Naive thymus-derived CD4-positive, alpha-beta T cell (primary cell): ENCODE results near the gene NCKAP5L. TPM values are rescaled to one million over a fixed set of nuclear protein-coding genes. Genes with fewer than 3 reads are reported as not detected.
"Not testable (repeated sequence)": the region's sequence is repeated elsewhere in the genome, so short reads cannot be mapped to it uniquely, and the experiment has no call there.

ENCODE experiments used
- ATAC-seq: fragments of 150-1000 bp; cut with Tn5 transposase; 2 replicates; pipeline ENCODE4 v1.10.0; 2021; ENCODE audit warnings: mild to moderate bottlenecking, moderate library complexity
- CTCF ChIA-PET: fragments of 350-600 bp; sonication (Branson Sonifier 250); formaldehyde crosslinking; loops from one replicate; lab custom pipeline; 2021; ENCODE audit warnings: antibody characterized with exemption; lab: Charles Lee
- POLR2A ChIA-PET: fragments of 350-600 bp; sonication (Branson Sonifier 250); formaldehyde crosslinking; loops from one replicate; lab custom pipeline; 2021; ENCODE audit warnings: antibody characterized with exemption, inconsistent platforms; lab: Charles Lee
- DNase-seq, 9 donors: peaks; one replicate each; pipeline versions ENCODE4 v3.0.0 to v3.0.0-alpha.2; 2020 to 2022; ENCODE audit warnings: mixed read lengths in 1 of 9
- H3K27ac ChIP-seq: one replicate; pipeline ENCODE4 v1.7.0; 2013; ENCODE audit warnings: mild to moderate bottlenecking, low read depth, low read length, moderate library complexity
- H3K27me3 ChIP-seq, 2 donors: one replicate each; pipeline ENCODE4 v1.7.0; 2013; ENCODE audit warnings: low read length in 2 of 2, mild to moderate bottlenecking in 2 of 2, moderate library complexity in 2 of 2; ENCODE audit not compliant: control insufficient read depth in 2 of 2, insufficient read depth in 2 of 2
- H3K36me3 ChIP-seq, 3 experiments: 1 replicate in 2 of 3; 2 replicates in 1 of 3; pipeline ENCODE4 v1.7.0; 2013; ENCODE audit warnings: low read length in 3 of 3, mild to moderate bottlenecking in 3 of 3, moderate library complexity in 1 of 3; ENCODE audit not compliant: insufficient read depth in 3 of 3, control insufficient read depth in 2 of 3
- H3K4me1 ChIP-seq, 2 donors: one replicate each; pipeline ENCODE4 v1.7.0; 2013; ENCODE audit warnings: low read length in 2 of 2, mild to moderate bottlenecking in 2 of 2, moderate library complexity in 1 of 2; ENCODE audit not compliant: control insufficient read depth in 2 of 2, insufficient read depth in 2 of 2
- H3K4me3 ChIP-seq: 2 replicates; pipeline ENCODE4 v1.7.0; 2013; ENCODE audit warnings: mild to moderate bottlenecking, low read length
- H3K9me3 ChIP-seq, 3 experiments: 1 replicate in 2 of 3; 2 replicates in 1 of 3; pipeline ENCODE4 v1.7.0; 2013; ENCODE audit warnings: low read length in 3 of 3; ENCODE audit not compliant: control insufficient read depth in 2 of 3
- H3K27ac Mint-ChIP-seq, 9 donors: one replicate each; pipeline ENCODE4 v1.8.0; 2020 to 2022; ENCODE audit warnings: mixed read lengths in 9 of 9, mild to moderate bottlenecking in 8 of 9, moderate library complexity in 5 of 9, inconsistent platforms in 2 of 9
- H3K27me3 Mint-ChIP-seq, 5 donors: one replicate each; pipeline ENCODE4 v1.8.0; 2021 to 2022; ENCODE audit warnings: mixed read lengths in 5 of 5, mild to moderate bottlenecking in 1 of 5
- H3K36me3 Mint-ChIP-seq, 5 donors: one replicate each; pipeline ENCODE4 v1.8.0; 2020 to 2022; ENCODE audit warnings: mixed read lengths in 5 of 5, mild to moderate bottlenecking in 3 of 5, inconsistent platforms in 1 of 5
- H3K4me1 Mint-ChIP-seq, 7 donors: one replicate each; pipeline ENCODE4 v1.8.0; 2020 to 2022; ENCODE audit warnings: mixed read lengths in 7 of 7, mild to moderate bottlenecking in 3 of 7, inconsistent platforms in 1 of 7
- H3K4me3 Mint-ChIP-seq, 10 donors: one replicate each; pipeline ENCODE4 v1.8.0; 2020 to 2022; ENCODE audit warnings: mild to moderate bottlenecking in 10 of 10, mixed read lengths in 10 of 10, moderate library complexity in 6 of 10, inconsistent platforms in 2 of 10
- H3K9me3 Mint-ChIP-seq, 11 donors: one replicate each; pipeline ENCODE4 v1.8.0; 2020 to 2022; ENCODE audit warnings: mixed read lengths in 11 of 11, mild to moderate bottlenecking in 4 of 11, inconsistent platforms in 1 of 11, moderate library complexity in 1 of 11
- intact Hi-C, 2 donors: fragments of 100-400 bp; cut with micrococcal nuclease; formaldehyde crosslinking; loops; one replicate each; pipeline ENCODE4 v1.15.1; 2023
- polyA plus RNA-seq, 2 donors: library from polyadenylated mRNA; unstranded; fragments of 300-500 nt; fragmentation: Illumina TruSeq; gene quantifications; one replicate each; pipeline ENCODE4 v1.2.3, GENCODE V29; 2021
- total RNA-seq, 6 experiments: library from RNA in 5 of 6; stranded (reverse) in 5 of 6; gene quantifications; 1 replicate in 5 of 6; 2 replicates in 1 of 6; pipeline ENCODE4 v1.2.3 and lab custom pipeline; 2021 to 2026

NCKAP5L gene
- total and polyA plus RNA-seq, 7 experiments from 2014 or later, result 1.8 to 27.5 (median 11.0) TPM

GRCh38 chr12:49790741-49791555, 37.3 kb downstream of the NCKAP5L start:
- no peak overlapping the region for H3K4me3 Mint-ChIP-seq

GRCh38 chr12:49789992-49790391, 38.2 kb downstream of the NCKAP5L start:
- ATAC-seq, result no peak
- Histone ChIP-seq H3K27me3 (no peaks in the 10 kb centered on the region), H3K36me3 (peaks cover 0 to 7% (median 0%) of the 10 kb centered on the region in 3 experiments), H3K4me3 (no peak overlapping the region), H3K4me1 (no peaks in the 10 kb centered on the region), H3K27ac (no peak overlapping the region), H3K9me3 (no peaks in the 10 kb centered on the region)
- ChIA-PET CTCF (no interaction called here), POLR2A (no interaction called here)
- Mint-ChIP-seq H3K9me3 (peaks cover 0 to 6% (median 4%) of the 10 kb centered on the region in 11 donors), H3K4me1 (no peaks in the 10 kb centered on the region), H3K36me3 (peaks cover 0 to 10% (median 8%) of the 10 kb centered on the region in 5 donors), H3K27me3 (peaks cover 0 to 3% (median 0%) of the 10 kb centered on the region in 5 donors), H3K27ac (peak overlapping the region in 3 of 9 donors; percentile 46 to 58 (median 54)), H3K4me3 (no peak overlapping the region)
- intact Hi-C loops, result no loop called here
- DNase-seq, result no peak

More at GRCh38 chr12:49790741-49791555, 37.3 kb downstream of the NCKAP5L start:
- H3K4me1 ChIP-seq, result no peaks in the 10 kb centered on the region
- no peak overlapping the region for H3K4me3 ChIP-seq
- peaks cover 0 to 9% (median 0%) of the 10 kb centered on the region in 3 experiments for H3K36me3 ChIP-seq
- POLR2A ChIA-PET, result no interaction called here
- Mint-ChIP-seq H3K4me1 (no peaks in the 10 kb centered on the region), H3K36me3 (peaks cover 0 to 10% (median 8%) of the 10 kb centered on the region in 5 donors), H3K27ac (peak overlapping the region in 1 of 9 donors; percentile 58), H3K9me3 (peaks cover 0 to 6% (median 4%) of the 10 kb centered on the region in 11 donors), H3K27me3 (peaks cover 0 to 3% (median 0%) of the 10 kb centered on the region in 5 donors)
- intact Hi-C loops, result no loop called here
- CTCF ChIA-PET, result no interaction called here
- no peak for ATAC-seq
- no peaks in the 10 kb centered on the region for H3K9me3 ChIP-seq
- DNase-seq, result no peak
- no peaks in the 10 kb centered on the region for H3K27me3 ChIP-seq
- H3K27ac ChIP-seq, result no peak overlapping the region

GRCh38 chr12:49787672-49788071, 40.5 kb downstream of the NCKAP5L start:
- ATAC-seq, result no peak
- Histone ChIP-seq H3K36me3 (no peaks in the 10 kb centered on the region), H3K9me3 (no peaks in the 10 kb centered on the region), H3K4me3 (no peak overlapping the region), H3K27ac (no peak overlapping the region), H3K27me3 (no peaks in the 10 kb centered on the region), H3K4me1 (no peaks in the 10 kb centered on the region)
- ChIA-PET POLR2A (interaction anchor here (0.9 kb wide), 1 partner anchor 11 kb away, joined by 3 read pairs; no protein-coding TSS in a partner anchor), CTCF (no interaction called here)
- intact Hi-C loops, result no loop called here
- H3K27ac Mint-ChIP-seq, result no peak overlapping the region
- no peak overlapping the region for H3K4me3 Mint-ChIP-seq
- peaks cover 0 to 17% (median 13%) of the 10 kb centered on the region in 5 donors for H3K27me3 Mint-ChIP-seq
- H3K9me3 Mint-ChIP-seq, result peaks cover 0 to 6% (median 4%) of the 10 kb centered on the region in 11 donors
- DNase-seq, result no peak
- peaks cover 0 to 10% (median 8%) of the 10 kb centered on the region in 5 donors for H3K36me3 Mint-ChIP-seq
- H3K4me1 Mint-ChIP-seq, result peaks cover 0 to 7% (median 0%) of the 10 kb centered on the region in 7 donors

GRCh38 chr12:49784756-49785409, 43.3 kb downstream of the NCKAP5L start:
- no peak overlapping the region for H3K4me3 ChIP-seq
- peaks cover 0 to 6% (median 5%) of the 10 kb centered on the region in 5 donors for H3K36me3 Mint-ChIP-seq
- H3K9me3 Mint-ChIP-seq, result peaks cover 0 to 6% (median 4%) of the 10 kb centered on the region in 11 donors
- ChIA-PET CTCF (interaction anchor here (0.7 kb wide), 1 partner anchor 54 kb away, joined by 3 read pairs; no protein-coding TSS in a partner anchor), POLR2A (no interaction called here)
- no peak overlapping the region for H3K27ac ChIP-seq
- H3K4me3 Mint-ChIP-seq, result no peak overlapping the region
- H3K27ac Mint-ChIP-seq, result no peak overlapping the region
- intact Hi-C loops, result no loop called here
- no peaks in the 10 kb centered on the region for H3K36me3 ChIP-seq
- DNase-seq (no peak), ATAC-seq (no peak)
- no peaks in the 10 kb centered on the region for H3K9me3 ChIP-seq
- no peaks in the 10 kb centered on the region for H3K4me1 ChIP-seq
- peaks cover 6 to 37% (median 22%) of the 10 kb centered on the region in 5 donors for H3K27me3 Mint-ChIP-seq
- peaks cover 0 to 7% (median 0%) of the 10 kb centered on the region in 7 donors for H3K4me1 Mint-ChIP-seq
- H3K27me3 ChIP-seq, result peaks cover 0 to 6% of the 10 kb centered on the region in 2 donors

- H3K36me3 Mint-ChIP-seq, result peaks cover 0 to 6% (median 5%) of the 10 kb centered on the region in 5 donors
- Histone ChIP-seq H3K36me3 (no peaks in the 10 kb centered on the region), H3K27ac (no peak overlapping the region), H3K9me3 (no peaks in the 10 kb centered on the region), H3K27me3 (peaks cover 0 to 8% of the 10 kb centered on the region in 2 donors), H3K4me1 (no peaks in the 10 kb centered on the region), H3K4me3 (no peak overlapping the region)
- H3K9me3 Mint-ChIP-seq, result peaks cover 0 to 6% (median 4%) of the 10 kb centered on the region in 11 donors
- ATAC-seq (peak; percentile 76), DNase-seq (no peak)
- H3K4me3 Mint-ChIP-seq, result no peak overlapping the region
- ChIA-PET POLR2A (no interaction called here), CTCF (no interaction called here)
- H3K27me3 Mint-ChIP-seq, result peaks cover 6 to 43% (median 30%) of the 10 kb centered on the region in 5 donors
- intact Hi-C loops, result no loop called here
- peak overlapping the region in 1 of 9 donors; percentile 65 for H3K27ac Mint-ChIP-seq
- H3K4me1 Mint-ChIP-seq, result peaks cover 0 to 7% (median 0%) of the 10 kb centered on the region in 7 donors
Observed at GRCh38 chr12:49783917-49784676, 44.1 kb downstream of the NCKAP5L start.

- ChIA-PET CTCF (interaction anchor here (0.6 to 1.0 kb wide), 4 partner anchors 18 to 211 kb away, joined by 3 to 5 read pairs (median 4); partner anchors contain the start of gene BCDIN3D), POLR2A (interaction anchor here (0.7 to 1.6 kb wide), 3 partner anchors 40 to 97 kb away, joined by 3 to 4 read pairs (median 3); partner anchors contain the start of gene TMBIM6)
- H3K4me3 Mint-ChIP-seq, ATAC-seq, H3K36me3 ChIP-seq, H3K27ac Mint-ChIP-seq, H3K27me3 ChIP-seq, H3K27ac ChIP-seq, DNase-seq, H3K4me3 ChIP-seq, H3K9me3 ChIP-seq, H3K4me1 ChIP-seq, intact Hi-C loops, H3K9me3 Mint-ChIP-seq, H3K36me3 Mint-ChIP-seq: not testable (repeated sequence)
- peaks cover 10 to 21% (median 13%) of the 10 kb centered on the region in 7 donors for H3K4me1 Mint-ChIP-seq
- peaks cover 6 to 45% (median 37%) of the 10 kb centered on the region in 5 donors for H3K27me3 Mint-ChIP-seq
Observed at GRCh38 chr12:49780914-49781313, 47.3 kb downstream of the NCKAP5L start.
